ENCODE results near the gene FAU. TPM values are rescaled to one million over a fixed set of nuclear protein-coding genes. Genes with fewer than 3 reads are reported as not detected.

The FAU gene
- total and polyA plus RNA-seq, 9 donors: 1,053 to 2,272 (median 1,798) TPM

DNA sequence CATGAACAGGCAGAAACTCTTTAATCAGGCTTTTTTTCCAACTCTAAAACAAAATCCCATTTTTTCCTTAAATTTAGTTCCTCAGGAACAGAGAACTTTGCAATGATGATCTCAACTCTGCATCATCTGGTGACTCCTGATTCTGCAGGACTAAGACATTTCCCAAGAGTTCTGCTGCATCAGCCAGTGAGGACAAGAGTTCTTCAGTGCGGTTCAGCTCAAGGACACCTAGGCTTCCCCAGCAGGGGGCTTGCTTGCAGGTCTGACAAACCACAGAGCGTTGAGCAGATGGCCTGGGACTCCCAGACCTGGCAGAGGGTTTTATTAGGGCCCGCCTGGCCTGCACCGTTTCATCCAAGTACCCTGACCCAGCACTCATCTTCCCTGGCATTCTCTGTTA, 44.5 kb downstream of the FAU start:
- H3K36me3 ChIP-seq: no peaks in the 10 kb centered on the region
- no peak overlapping the region for H3K27ac ChIP-seq
- intact Hi-C loops (cut with DNase I): no loop called here
- 56 to 60% (median 59%) methylated on average over 4 of the region's 4 CpGs for WGBS, 3 donors
- no peak overlapping the region for H3K4me3 ChIP-seq
- DNase-seq: no peak
- no peaks in the 10 kb centered on the region for H3K9me3 ChIP-seq
- H3K27me3 ChIP-seq: no peaks in the 10 kb centered on the region
- TF ChIP-seq CTCF (IDR thresholded peaks at IDR 0.05): no peak
- TF ChIP-seq POLR2A (IDR thresholded peaks at IDR 0.05): no peak
- TF ChIP-seq EP300 (IDR thresholded peaks at IDR 0.05): no peak
- H3K4me1 ChIP-seq (ENCODE audit: insufficient read depth): no peaks in the 10 kb centered on the region

DNA sequence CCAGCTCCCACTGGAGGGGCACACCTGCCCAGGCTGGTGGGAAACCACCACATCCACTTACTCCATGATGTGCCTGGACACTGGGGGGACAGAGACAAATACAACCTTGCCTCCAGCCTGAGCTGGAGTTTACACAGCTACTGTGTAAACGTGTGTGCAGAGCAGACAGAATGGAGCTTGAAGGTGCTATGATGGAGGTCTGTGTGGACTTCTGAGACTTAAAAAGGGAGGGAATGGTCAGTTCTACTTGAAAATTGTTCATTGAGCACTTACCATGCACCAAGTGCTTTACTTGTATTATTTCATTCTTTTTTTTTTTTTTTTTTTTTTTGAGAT, 49.3 kb downstream of the FAU start:
- Histone ChIP-seq H3K4me3 (no peak overlapping the region), H3K27me3 (no peaks in the 10 kb centered on the region), H3K36me3 (no peaks in the 10 kb centered on the region), H3K27ac (no peak overlapping the region), H3K9me3 (no peaks in the 10 kb centered on the region), H3K4me1 (ENCODE audit: insufficient read depth) (no peaks in the 10 kb centered on the region)
- DNase-seq: no peak
- TF ChIP-seq CTCF (IDR thresholded peaks at IDR 0.05) (no peak), EP300 (IDR thresholded peaks at IDR 0.05) (no peak), POLR2A (IDR thresholded peaks at IDR 0.05) (no peak)
- intact Hi-C loops (cut with DNase I): no loop called here
- WGBS, 3 donors: 46 to 63% (median 46%) methylated on average over 1 of the region's 1 CpG

- WGBS, 3 donors: 58 to 66% (median 65%) methylated on average over 4 of the region's 4 CpGs
- Histone ChIP-seq H3K4me3 (no peak overlapping the region), H3K4me1 (ENCODE audit: insufficient read depth) (no peaks in the 10 kb centered on the region), H3K9me3 (no peaks in the 10 kb centered on the region), H3K27ac (no peak overlapping the region), H3K36me3 (no peaks in the 10 kb centered on the region), H3K27me3 (no peaks in the 10 kb centered on the region)
- DNase-seq: no peak
- TF ChIP-seq CTCF (IDR thresholded peaks at IDR 0.05) (no peak), EP300 (IDR thresholded peaks at IDR 0.05) (no peak), POLR2A (IDR thresholded peaks at IDR 0.05) (no peak)
- intact Hi-C loops (cut with DNase I): no loop called here
Measured at GRCh38 chr11:65071907-65072630, 49.9 kb downstream of the FAU start.

Small RNA genes lying within 50 kb of the gene (microRNA-seq; reads per million reads assigned to microRNA genes)
- 0 to 0.18 (median 0) reads per million in 3 donors for gene MIR6751

Small RNA genes lying within 50 kb of the gene (small RNA-seq; reads per million reads assigned to genes)
- gene HIGD1AP10 (not detected), gene PDCL2P2 (not detected), gene RNU2-23P (0.15 reads per million)

Other genes starting within 250 kb of the FAU start
- gene EHD1, start 243.5 kb downstream of the FAU start, total RNA-seq: 10 to 100 TPM; 14.3 to 87.8 (median 42.2) TPM
- 10 to 100 TPM; 14.5 to 14.8 TPM for gene EHD1, start 243.5 kb downstream of the FAU start, polyA plus RNA-seq
- 10 to 100 TPM; 22.2 to 40.1 (median 30.4) TPM for gene ATG2A, start 204.9 kb downstream of the FAU start, total RNA-seq
- gene ATG2A, start 204.9 kb downstream of the FAU start, polyA plus RNA-seq: 10 to 100 TPM in 1 of 2 donors, 1 to 10 TPM in 1; 2.2 to 23.4 TPM
- gene PPP2R5B, start 197.4 kb downstream of the FAU start, total RNA-seq: 10 to 100 TPM in 5 of 7 donors, 1 to 10 TPM in 2; 9.0 to 12.8 (median 12.2) TPM
- gene PPP2R5B, start 197.4 kb downstream of the FAU start, polyA plus RNA-seq: 10 to 100 TPM in 1 of 2 donors, 1 to 10 TPM in 1; 8.0 to 16.2 TPM
- 1 to 10 TPM in 3 of 7 donors, under 1 TPM in 3, not detected in 1; 0.45 to 1.6 (median 0.88) TPM for gene GPHA2, start 186.2 kb downstream of the FAU start, total RNA-seq
- gene GPHA2, start 186.2 kb downstream of the FAU start, polyA plus RNA-seq: under 1 TPM in 1 of 2 donors, not detected in 1; 0.58 TPM
- gene MAJIN, start 150.0 kb downstream of the FAU start, total RNA-seq: under 1 TPM in 1 of 7 donors, not detected in 6; 0.46 TPM
- not detected for gene MAJIN, start 150.0 kb downstream of the FAU start, polyA plus RNA-seq
- 1 to 10 TPM; 1.4 to 3.4 (median 2.3) TPM for gene BATF2, start 125.2 kb downstream of the FAU start, total RNA-seq
- gene BATF2, start 125.2 kb downstream of the FAU start, polyA plus RNA-seq: 1 to 10 TPM; 1.5 to 2.8 TPM
- gene ARL2, start 108.0 kb downstream of the FAU start, total RNA-seq: 100 to 1,000 TPM in 4 of 7 donors, 10 to 100 TPM in 3; 77.3 to 147 (median 101) TPM
- gene ARL2, start 108.0 kb downstream of the FAU start, polyA plus RNA-seq: 10 to 100 TPM; 60.9 to 86.3 TPM
- gene SNX15, start 94.7 kb downstream of the FAU start, total RNA-seq: 10 to 100 TPM; 10.2 to 30.5 (median 19.9) TPM
- 10 to 100 TPM; 15.0 to 23.8 TPM for gene SNX15, start 94.7 kb downstream of the FAU start, polyA plus RNA-seq
- gene SAC3D1, start 80.9 kb downstream of the FAU start, total RNA-seq: 10 to 100 TPM in 2 of 7 donors, 1 to 10 TPM in 5; 7.3 to 11.6 (median 8.5) TPM
- 1 to 10 TPM; 1.1 to 7.6 TPM for gene SAC3D1, start 80.9 kb downstream of the FAU start, polyA plus RNA-seq
- gene NAALADL1, start 63.6 kb downstream of the FAU start, total RNA-seq: 10 to 100 TPM; 12.1 to 33.7 (median 17.6) TPM
- 10 to 100 TPM in 1 of 2 donors, 1 to 10 TPM in 1; 7.1 to 33.2 TPM for gene NAALADL1, start 63.6 kb downstream of the FAU start, polyA plus RNA-seq
- 1 to 10 TPM in 2 of 7 donors, under 1 TPM in 4, not detected in 1; 0.38 to 2.8 (median 0.52) TPM for gene CDCA5, start 38.1 kb downstream of the FAU start, total RNA-seq
- 1 to 10 TPM; 1.0 to 1.2 TPM for gene CDCA5, start 38.1 kb downstream of the FAU start, polyA plus RNA-seq
- gene ZFPL1, start 37.9 kb downstream of the FAU start, total RNA-seq: 10 to 100 TPM; 30.5 to 41.6 (median 35.1) TPM
- gene ZFPL1, start 37.9 kb downstream of the FAU start, polyA plus RNA-seq: 10 to 100 TPM; 11.2 to 44.8 TPM
- 100 to 1,000 TPM; 149 to 543 (median 231) TPM for gene VPS51, start 25.9 kb downstream of the FAU start, total RNA-seq
- 100 to 1,000 TPM in 1 of 2 donors, 10 to 100 TPM in 1; 51.1 to 221 TPM for gene VPS51, start 25.9 kb downstream of the FAU start, polyA plus RNA-seq
- 100 to 1,000 TPM in 1 of 7 donors, 10 to 100 TPM in 6; 30.0 to 170 (median 63.6) TPM for gene TM7SF2, start 10.3 kb downstream of the FAU start, total RNA-seq
- gene TM7SF2, start 10.3 kb downstream of the FAU start, polyA plus RNA-seq: 100 to 1,000 TPM in 1 of 2 donors, 10 to 100 TPM in 1; 88.8 to 128 TPM
- 10 to 100 TPM; 10.0 to 33.7 (median 13.4) TPM for gene ZNHIT2, start 4.4 kb downstream of the FAU start, total RNA-seq
- 10 to 100 TPM in 1 of 2 donors, not detected in 1; 13.1 TPM for gene ZNHIT2, start 4.4 kb downstream of the FAU start, polyA plus RNA-seq
- 10 to 100 TPM; 47.1 to 61.8 (median 50.4) TPM for gene MRPL49, start 187 bp upstream of the FAU start, total RNA-seq
- 100 to 1,000 TPM in 1 of 2 donors, 10 to 100 TPM in 1; 64.0 to 106 TPM for gene MRPL49, start 187 bp upstream of the FAU start, polyA plus RNA-seq
- gene SYVN1, start 12.4 kb upstream of the FAU start, total RNA-seq: 10 to 100 TPM; 21.1 to 73.0 (median 53.3) TPM
- 10 to 100 TPM; 26.7 to 59.6 TPM for gene SYVN1, start 12.4 kb upstream of the FAU start, polyA plus RNA-seq
- gene SPDYC, start 48.1 kb upstream of the FAU start, total RNA-seq: not detected
- under 1 TPM in 1 of 2 donors, not detected in 1; 0.07 TPM for gene SPDYC, start 48.1 kb upstream of the FAU start, polyA plus RNA-seq
- 100 to 1,000 TPM in 6 of 7 donors, 10 to 100 TPM in 1; 99.0 to 178 (median 128) TPM for gene CAPN1, start 59.8 kb upstream of the FAU start, total RNA-seq
- 10 to 100 TPM; 20.0 to 67.4 TPM for gene CAPN1, start 59.8 kb upstream of the FAU start, polyA plus RNA-seq
- 10 to 100 TPM in 3 of 7 donors, 1 to 10 TPM in 4; 4.5 to 10.4 (median 8.6) TPM for gene POLA2, start 139.8 kb upstream of the FAU start, total RNA-seq
- gene POLA2, start 139.8 kb upstream of the FAU start, polyA plus RNA-seq: 10 to 100 TPM in 1 of 2 donors, 1 to 10 TPM in 1; 8.6 to 13.3 TPM
- 10 to 100 TPM; 13.7 to 46.9 (median 20.1) TPM for gene CDC42EP2, start 192.7 kb upstream of the FAU start, total RNA-seq
- gene CDC42EP2, start 192.7 kb upstream of the FAU start, polyA plus RNA-seq: 1 to 10 TPM in 1 of 2 donors, under 1 TPM in 1; 0.48 to 8.0 TPM
- gene DPF2, start 211.7 kb upstream of the FAU start, total RNA-seq: 10 to 100 TPM; 49.7 to 99.1 (median 85.4) TPM
- gene DPF2, start 211.7 kb upstream of the FAU start, polyA plus RNA-seq: 10 to 100 TPM; 52.0 to 78.4 TPM
- gene TIGD3, start 232.6 kb upstream of the FAU start, total RNA-seq: under 1 TPM in 6 of 7 donors, not detected in 1; 0.11 to 0.72 (median 0.34) TPM
- gene TIGD3, start 232.6 kb upstream of the FAU start, polyA plus RNA-seq: under 1 TPM in 1 of 2 donors, not detected in 1; 0.31 TPM

Data from ovary (tissue), 9 donors.